GM23338 (cell line): Measurements from ENCODE around the gene BRI3BP. TPM values are rescaled to one million over a fixed set of nuclear protein-coding genes. Genes with fewer than 3 reads are reported as not detected.
"Not testable (repeated sequence)": the region's sequence is repeated elsewhere in the genome, so short reads cannot be mapped to it uniquely, and the experiment has no call there.

Source experiments
- ATAC-seq: fragments of 200-7000 bp; cut with Tn5 transposase; 3 replicates; pipeline ENCODE4 v1.9.1; 2020
- DNase-seq: peaks from one replicate; pipeline ENCODE4 v3.0.0-alpha.2; 2015; ENCODE audit warnings: low spot score
- H2AFZ ChIP-seq: fragments of 200-600 bp; sonication (generic); 2 replicates; pipeline ENCODE4 v1.8.0; 2016; ENCODE audit warnings: antibody characterized with exemption, mild to moderate bottlenecking, moderate library complexity
- H3F3A ChIP-seq: fragments of 200-600 bp; sonication (generic); replicated peaks from 2 replicates; pipeline ENCODE4 v1.8.0; 2017; ENCODE audit warnings: antibody characterized with exemption, mixed run types, low read depth
- H3K27ac ChIP-seq: fragments of 200-600 bp; sonication (generic); 2 replicates; pipeline ENCODE4 v1.6.1; 2016; ENCODE audit warnings: low read depth
- H3K27me3 ChIP-seq: fragments of 200-600 bp; sonication (generic); 2 replicates; pipeline ENCODE4 v1.8.0; 2016; ENCODE audit warnings: mild to moderate bottlenecking, mixed run types, moderate library complexity; ENCODE audit not compliant: insufficient read depth
- H3K36me3 ChIP-seq: fragments of 200-600 bp; sonication (generic); 2 replicates; pipeline ENCODE4 v1.8.0; 2016; ENCODE audit warnings: mild to moderate bottlenecking; ENCODE audit not compliant: insufficient read depth
- H3K4me1 ChIP-seq: fragments of 200-600 bp; sonication (generic); 2 replicates; pipeline ENCODE4 v1.8.0; 2016; ENCODE audit warnings: mild to moderate bottlenecking, moderate library complexity; ENCODE audit not compliant: insufficient read depth
- H3K4me2 ChIP-seq: fragments of 200-600 bp; sonication (generic); 2 replicates; pipeline ENCODE4 v1.7.1; 2017; ENCODE audit warnings: mixed run types
- H3K4me3 ChIP-seq: fragments of 200-600 bp; sonication (generic); 2 replicates; pipeline ENCODE4 v1.6.1; 2016; ENCODE audit warnings: mixed run types
- H3K79me2 ChIP-seq: fragments of 200-600 bp; sonication (generic); replicated peaks from 2 replicates; pipeline ENCODE4 v1.8.0; 2017; ENCODE audit warnings: mild to moderate bottlenecking; ENCODE audit not compliant: insufficient read depth
- H3K9me2 ChIP-seq: fragments of 200-600 bp; sonication (generic); 2 replicates; pipeline ENCODE4 v1.8.0; 2017; ENCODE audit not compliant: insufficient read depth
- H4K20me1 ChIP-seq: fragments of 200-600 bp; sonication (generic); replicated peaks from 2 replicates; pipeline ENCODE4 v1.8.0; 2017; ENCODE audit warnings: mild to moderate bottlenecking; ENCODE audit not compliant: insufficient read depth
- H3K27ac Mint-ChIP-seq: 2 replicates; pipeline ENCODE4 v1.8.0; 2020; ENCODE audit warnings: inconsistent platforms, mild to moderate bottlenecking, moderate library complexity, mixed read lengths
- H3K27me3 Mint-ChIP-seq: 3 replicates; pipeline ENCODE4 v1.8.0; 2022; ENCODE audit warnings: low read depth, mild to moderate bottlenecking, moderate library complexity, mixed read lengths, inconsistent platforms; ENCODE audit not compliant: insufficient read depth, poor library complexity
- H3K36me3 Mint-ChIP-seq: 3 replicates; pipeline ENCODE4 v1.8.0; 2021; ENCODE audit warnings: low read depth, mild to moderate bottlenecking, inconsistent platforms, moderate library complexity, mixed read lengths
- H3K4me1 Mint-ChIP-seq: 3 replicates; pipeline ENCODE4 v1.8.0; 2020; ENCODE audit warnings: mild to moderate bottlenecking, inconsistent platforms, mixed read lengths
- H3K4me3 Mint-ChIP-seq: 3 replicates; pipeline ENCODE4 v1.8.0; 2021; ENCODE audit warnings: moderate library complexity, mild to moderate bottlenecking, inconsistent platforms, mixed read lengths
- H3K9me3 Mint-ChIP-seq: 3 replicates; pipeline ENCODE4 v1.8.0; 2020; ENCODE audit warnings: moderate library complexity, mild to moderate bottlenecking, inconsistent platforms, mixed read lengths
- EZH2phosphoT487 ChIP-seq: fragments of 200-600 bp; sonication (generic); IDR thresholded peaks from one replicate; pipeline ENCODE4 v1.8.1; 2018; ENCODE audit warnings: antibody characterized with exemption; ENCODE audit not compliant: unreplicated experiment
- NANOG ChIP-seq: IDR thresholded peaks from 2 replicates; pipeline ENCODE4 v1.6.1; 2016; ENCODE audit warnings: antibody characterized with exemption, borderline replicate concordance
- POLR2AphosphoS5 ChIP-seq: IDR thresholded peaks from 2 replicates; pipeline ENCODE4 v1.6.1; 2016; ENCODE audit warnings: antibody characterized with exemption, low read depth
- STAT1 ChIP-seq: IDR thresholded peaks from one replicate; pipeline ENCODE4 v1.6.1; 2016; ENCODE audit warnings: antibody characterized with exemption; ENCODE audit not compliant: unreplicated experiment
- ZNF331 ChIP-seq: fragments of 250-450 bp; sonication (Bioruptor Pico); IDR thresholded peaks from 2 replicates; pipeline ENCODE4 v1.5.0; 2020; ENCODE audit warnings: low read depth, mild to moderate bottlenecking, moderate library complexity
- polyA plus RNA-seq: library from polyadenylated mRNA; unstranded; fragments of >200 nt; fragmentation: Nextera tagmentation; extraction: Ambion mirVana; gene quantifications from 2 replicates; pipeline ENCODE4 v1.2.1, GENCODE V29; 2016
- total RNA-seq: library from RNA; depleted of rRNA; stranded (reverse); fragments of >200 nt; shearing (Covaris generic); gene quantifications from 2 replicates; pipeline ENCODE4 v1.2.3, GENCODE V29; 2014
- TF ChIP-seq, protein P1 (sequence below), 2 experiments: fragments of 200-600 bp in 1 of 2; sonication (generic) in 1 of 2; conservative IDR thresholded peaks; 2 replicates each; pipeline versions ENCODE4 v1.5.1 to v1.6.1; 2016 to 2017; ENCODE audit warnings: antibody characterized with exemption in 2 of 2, low read depth in 2 of 2, mild to moderate bottlenecking in 2 of 2, moderate library complexity in 1 of 2

Gene BRI3BP
- total and polyA plus RNA-seq, 2 experiments from 2014 or later = 5.8 to 10.7 TPM

- ATAC-seq = no peak
- Histone ChIP-seq H3F3A (peaks cover 10% of the 10 kb centered on the region), H3K36me3 (peaks cover 11% of the 10 kb centered on the region), H3K4me3 (no peak overlapping the region), H3K4me1 (peaks cover 23% of the 10 kb centered on the region), H3K4me2 (no peak overlapping the region), H4K20me1 (no peaks in the 10 kb centered on the region), H3K27ac (no peak overlapping the region), H3K27me3 (no peaks in the 10 kb centered on the region), H2AFZ (no peak overlapping the region), H3K9me2 (no peaks in the 10 kb centered on the region), H3K79me2 (peaks cover 8% of the 10 kb centered on the region)
- Mint-ChIP-seq H3K36me3 (peaks cover 29% of the 10 kb centered on the region), H3K4me1 (peaks cover 33% of the 10 kb centered on the region), H3K27ac (no peak overlapping the region), H3K4me3 (no peak overlapping the region), H3K9me3 (peaks cover 36% of the 10 kb centered on the region), H3K27me3 (peaks cover 12% of the 10 kb centered on the region)
- TF ChIP-seq EZH2phosphoT487 (no peak), NANOG (no peak)
- no peak for DNase-seq
These were observed 67.8 kb downstream of the BRI3BP start for GRCh38 chr12:125061229-125061628.

- Mint-ChIP-seq H3K4me1 (peaks cover 47% of the 10 kb centered on the region), H3K9me3 (peaks cover 36% of the 10 kb centered on the region), H3K36me3 (peaks cover 32% of the 10 kb centered on the region)
These were observed 70.1 kb downstream of the BRI3BP start for GRCh38 chr12:125063522-125063921.

DNA sequence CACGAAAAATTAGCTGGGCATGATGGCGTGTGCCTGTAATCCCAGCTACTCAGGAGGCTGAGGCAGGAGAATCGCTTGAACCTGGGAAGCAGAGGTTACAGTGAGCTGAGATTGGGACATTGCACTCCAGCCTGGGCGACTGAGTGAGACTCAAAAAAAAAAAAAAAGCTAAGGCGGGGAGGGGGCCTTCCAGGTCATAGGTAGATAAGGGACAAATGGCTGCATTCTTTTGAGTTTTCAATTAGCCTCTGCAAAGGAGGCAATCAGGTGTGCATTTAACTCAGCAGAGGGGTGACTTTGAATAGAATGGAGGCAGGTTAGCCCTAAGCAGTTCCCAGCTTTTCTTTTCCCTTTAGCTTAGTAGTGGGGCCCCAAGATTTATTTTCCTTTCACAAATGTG, 71.0 kb downstream of the BRI3BP start:
- peaks cover 10% of the 10 kb centered on the region for H3F3A ChIP-seq
- H3K4me1 Mint-ChIP-seq = peaks cover 44% of the 10 kb centered on the region
- ATAC-seq (peak; percentile 13), DNase-seq (peak; percentile 64)
- H3K4me3 Mint-ChIP-seq = peak overlapping the region; percentile 77
- H3K9me3 Mint-ChIP-seq = peaks cover 34% of the 10 kb centered on the region
- H3K4me3 ChIP-seq = peak overlapping the region; percentile 91
- H3K27ac ChIP-seq = peak overlapping the region; percentile 94
- peaks cover 6% of the 10 kb centered on the region for H3K27me3 Mint-ChIP-seq
- no peaks in the 10 kb centered on the region for H3K27me3 ChIP-seq
- H3K79me2 ChIP-seq = peaks cover 39% of the 10 kb centered on the region
- peaks cover 40% of the 10 kb centered on the region for H3K4me1 ChIP-seq
- no peaks in the 10 kb centered on the region for H3K9me2 ChIP-seq
- peak overlapping the region; percentile 19; the same call in 1 of the 2 replicates for H2AFZ ChIP-seq
- peaks cover 30% of the 10 kb centered on the region for H3K36me3 Mint-ChIP-seq
- TF ChIP-seq ZNF331 (CRISPR knock-in tag) (no peak), NANOG (no peak), STAT1 (no peak), POLR2AphosphoS5 (no peak)
- TF ChIP-seq, protein P1, sequence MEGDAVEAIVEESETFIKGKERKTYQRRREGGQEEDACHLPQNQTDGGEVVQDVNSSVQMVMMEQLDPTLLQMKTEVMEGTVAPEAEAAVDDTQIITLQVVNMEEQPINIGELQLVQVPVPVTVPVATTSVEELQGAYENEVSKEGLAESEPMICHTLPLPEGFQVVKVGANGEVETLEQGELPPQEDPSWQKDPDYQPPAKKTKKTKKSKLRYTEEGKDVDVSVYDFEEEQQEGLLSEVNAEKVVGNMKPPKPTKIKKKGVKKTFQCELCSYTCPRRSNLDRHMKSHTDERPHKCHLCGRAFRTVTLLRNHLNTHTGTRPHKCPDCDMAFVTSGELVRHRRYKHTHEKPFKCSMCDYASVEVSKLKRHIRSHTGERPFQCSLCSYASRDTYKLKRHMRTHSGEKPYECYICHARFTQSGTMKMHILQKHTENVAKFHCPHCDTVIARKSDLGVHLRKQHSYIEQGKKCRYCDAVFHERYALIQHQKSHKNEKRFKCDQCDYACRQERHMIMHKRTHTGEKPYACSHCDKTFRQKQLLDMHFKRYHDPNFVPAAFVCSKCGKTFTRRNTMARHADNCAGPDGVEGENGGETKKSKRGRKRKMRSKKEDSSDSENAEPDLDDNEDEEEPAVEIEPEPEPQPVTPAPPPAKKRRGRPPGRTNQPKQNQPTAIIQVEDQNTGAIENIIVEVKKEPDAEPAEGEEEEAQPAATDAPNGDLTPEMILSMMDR (conservative IDR thresholded peaks at IDR 0.05; ENCODE audit: low read depth in 2 of 2) = no peak
- peaks cover 19% of the 10 kb centered on the region for H4K20me1 ChIP-seq
- H3K27ac Mint-ChIP-seq = peak overlapping the region; percentile 64; the same call in 1 of the 2 replicates
- peaks cover 11% of the 10 kb centered on the region for H3K36me3 ChIP-seq
- H3K4me2 ChIP-seq = peak overlapping the region; percentile 82

More at GRCh38 chr12:125063522-125063921, 70.1 kb downstream of the BRI3BP start:
- Histone ChIP-seq H2AFZ (peak overlapping the region; percentile 19), H3K36me3 (peaks cover 11% of the 10 kb centered on the region), H3K4me3 (peak overlapping the region; percentile 91; the same call in 1 of the 2 replicates), H3K4me1 (peaks cover 38% of the 10 kb centered on the region), H3K27ac (peak overlapping the region; percentile 94), H3K79me2 (peaks cover 31% of the 10 kb centered on the region), H3K4me2 (peak overlapping the region; percentile 82; the same call in 1 of the 2 replicates), H4K20me1 (peaks cover 10% of the 10 kb centered on the region)
- not testable (repeated sequence) for H3K27me3 ChIP-seq, H3K9me2 ChIP-seq, ATAC-seq, H3F3A ChIP-seq, H3K27me3 Mint-ChIP-seq, DNase-seq, H3K4me3 Mint-ChIP-seq, H3K27ac Mint-ChIP-seq
